Duodenal mucosa (tissue), 2 donors: ENCODE measurements around the gene RNF224.
A peak's percentile ranks its signal among the peaks of the same experiment; 100 is the strongest.
"Not testable (repeated sequence)": the region's sequence is repeated elsewhere in the genome, so short reads cannot be mapped to it uniquely, and the experiment has no call there.

Experiments
- H3K27ac ChIP-seq: one replicate; pipeline ENCODE4 v1.7.0; 2013; ENCODE audit warnings: low read depth, low read length
- H3K27me3 ChIP-seq, 2 donors: one replicate each; pipeline ENCODE4 v1.7.0; 2013; ENCODE audit warnings: low read length in 2 of 2, control low read depth in 1 of 2; ENCODE audit not compliant: insufficient read depth in 2 of 2, control insufficient read depth in 1 of 2
- H3K36me3 ChIP-seq, 2 donors: one replicate each; pipeline ENCODE4 v1.7.0; 2013; ENCODE audit warnings: low read length in 2 of 2, control low read depth in 1 of 2; ENCODE audit not compliant: insufficient read depth in 2 of 2, control insufficient read depth in 1 of 2
- H3K4me1 ChIP-seq, 2 donors: one replicate each; pipeline ENCODE4 v1.7.0; 2013; ENCODE audit warnings: low read length in 2 of 2, control low read depth in 1 of 2; ENCODE audit not compliant: insufficient read depth in 2 of 2, control insufficient read depth in 1 of 2
- H3K4me3 ChIP-seq, 2 donors: one replicate each; pipeline ENCODE4 v1.7.0; 2013; ENCODE audit warnings: low read length in 2 of 2, low read depth in 1 of 2
- H3K9ac ChIP-seq, 2 donors: one replicate each; pipeline ENCODE4 v1.7.0; 2013; ENCODE audit warnings: low read length in 2 of 2, low read depth in 1 of 2
- H3K9me3 ChIP-seq, 2 donors: one replicate each; pipeline ENCODE4 v1.7.0; 2013; ENCODE audit warnings: low read length in 2 of 2, control low read depth in 1 of 2; ENCODE audit not compliant: control insufficient read depth in 1 of 2

Gene RNF224

GRCh38 chr9:137255448-137256114 is 28.3 kb downstream of the RNF224 start:
- no peaks in the 10 kb centered on the region for H3K27me3 ChIP-seq

DNA sequence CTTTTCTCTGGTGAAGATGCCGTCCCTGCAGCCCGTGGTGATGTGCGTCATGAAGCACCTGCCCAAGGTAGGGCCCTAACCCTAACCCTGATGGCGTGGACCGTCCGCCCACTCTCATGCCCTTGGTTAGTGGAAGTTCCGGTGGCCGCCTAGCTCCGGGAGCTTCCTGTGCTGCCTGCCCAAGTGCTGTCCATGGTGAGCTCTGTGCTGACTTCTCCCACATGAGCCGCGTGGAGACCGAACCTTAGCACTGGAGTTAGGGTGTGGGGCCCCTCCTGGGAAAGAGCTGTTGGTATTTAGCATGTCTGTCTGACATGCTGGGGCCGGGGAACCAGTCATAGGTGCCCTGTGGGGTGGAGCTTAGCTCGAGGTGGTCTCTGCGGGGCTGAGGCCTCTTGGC is 29.1 kb downstream of the RNF224 start:
- H3K36me3 ChIP-seq = peaks cover 5 to 21% of the 10 kb centered on the region in 2 donors
- peak overlapping the region; percentile 65 to 85 for H3K9ac ChIP-seq
- peaks cover 21 to 33% of the 10 kb centered on the region in 2 donors for H3K4me1 ChIP-seq
- no peaks in the 10 kb centered on the region for H3K9me3 ChIP-seq
- no peak overlapping the region for H3K27ac ChIP-seq
- no peaks in the 10 kb centered on the region for H3K27me3 ChIP-seq
- peak overlapping the region; percentile 84 to 93 for H3K4me3 ChIP-seq

More at GRCh38 chr9:137255448-137256114, 28.3 kb downstream of the RNF224 start:
- Histone ChIP-seq H3K9ac (peak overlapping the region; percentile 65 to 85), H3K4me1 (peaks cover 21 to 33% of the 10 kb centered on the region in 2 donors), H3K9me3 (no peaks in the 10 kb centered on the region), H3K4me3 (peak overlapping the region; percentile 84 to 93), H3K27ac (peak overlapping the region; percentile 32), H3K36me3 (peaks cover 5 to 21% of the 10 kb centered on the region in 2 donors)

GRCh38 chr9:137256856-137257255 is 29.6 kb downstream of the RNF224 start:
- Histone ChIP-seq H3K9me3 (no peaks in the 10 kb centered on the region), H3K4me1 (peaks cover 21 to 33% of the 10 kb centered on the region in 2 donors), H3K9ac (no peak overlapping the region), H3K27ac (no peak overlapping the region), H3K27me3 (no peaks in the 10 kb centered on the region), H3K4me3 (peak overlapping the region; percentile 84 to 93), H3K36me3 (peaks cover 5 to 21% of the 10 kb centered on the region in 2 donors)

- H3K9me3 ChIP-seq, H3K9ac ChIP-seq, H3K4me1 ChIP-seq, H3K27me3 ChIP-seq, H3K27ac ChIP-seq, H3K4me3 ChIP-seq: not testable (repeated sequence)
- H3K36me3 ChIP-seq = peaks cover 14 to 46% of the 10 kb centered on the region in 2 donors
Observed at GRCh38 chr9:137262173-137262908, 35.0 kb downstream of the RNF224 start.

- H3K36me3 ChIP-seq = peaks cover 14 to 46% of the 10 kb centered on the region in 2 donors
- H3K9ac ChIP-seq = no peak overlapping the region
- H3K4me3 ChIP-seq = no peak overlapping the region
- H3K27ac ChIP-seq = no peak overlapping the region
- H3K27me3 ChIP-seq = no peaks in the 10 kb centered on the region
- H3K9me3 ChIP-seq = no peaks in the 10 kb centered on the region
- H3K4me1 ChIP-seq = peaks cover 2 to 3% of the 10 kb centered on the region in 2 donors
Observed at GRCh38 chr9:137262909-137263285, 35.6 kb downstream of the RNF224 start.

GRCh38 chr9:137263506-137263905 is 36.2 kb downstream of the RNF224 start:
- H3K27ac ChIP-seq = no peak overlapping the region
- peaks cover 4 to 6% of the 10 kb centered on the region in 2 donors for H3K4me1 ChIP-seq

GRCh38 chr9:137264067-137264466 is 36.8 kb downstream of the RNF224 start:
- H3K4me1 ChIP-seq = peaks cover 10 to 12% of the 10 kb centered on the region in 2 donors
- H3K27me3 ChIP-seq = no peaks in the 10 kb centered on the region
- H3K9me3 ChIP-seq = no peaks in the 10 kb centered on the region
- H3K4me3 ChIP-seq = no peak overlapping the region
- peaks cover 12 to 42% of the 10 kb centered on the region in 2 donors for H3K36me3 ChIP-seq
- no peak overlapping the region for H3K9ac ChIP-seq
- no peak overlapping the region for H3K27ac ChIP-seq

More at GRCh38 chr9:137263506-137263905, 36.2 kb downstream of the RNF224 start:
- H3K9ac ChIP-seq = no peak overlapping the region
- H3K9me3 ChIP-seq = no peaks in the 10 kb centered on the region
- H3K27me3 ChIP-seq = no peaks in the 10 kb centered on the region
- H3K36me3 ChIP-seq = peaks cover 14 to 41% of the 10 kb centered on the region in 2 donors
- no peak overlapping the region for H3K4me3 ChIP-seq

DNA sequence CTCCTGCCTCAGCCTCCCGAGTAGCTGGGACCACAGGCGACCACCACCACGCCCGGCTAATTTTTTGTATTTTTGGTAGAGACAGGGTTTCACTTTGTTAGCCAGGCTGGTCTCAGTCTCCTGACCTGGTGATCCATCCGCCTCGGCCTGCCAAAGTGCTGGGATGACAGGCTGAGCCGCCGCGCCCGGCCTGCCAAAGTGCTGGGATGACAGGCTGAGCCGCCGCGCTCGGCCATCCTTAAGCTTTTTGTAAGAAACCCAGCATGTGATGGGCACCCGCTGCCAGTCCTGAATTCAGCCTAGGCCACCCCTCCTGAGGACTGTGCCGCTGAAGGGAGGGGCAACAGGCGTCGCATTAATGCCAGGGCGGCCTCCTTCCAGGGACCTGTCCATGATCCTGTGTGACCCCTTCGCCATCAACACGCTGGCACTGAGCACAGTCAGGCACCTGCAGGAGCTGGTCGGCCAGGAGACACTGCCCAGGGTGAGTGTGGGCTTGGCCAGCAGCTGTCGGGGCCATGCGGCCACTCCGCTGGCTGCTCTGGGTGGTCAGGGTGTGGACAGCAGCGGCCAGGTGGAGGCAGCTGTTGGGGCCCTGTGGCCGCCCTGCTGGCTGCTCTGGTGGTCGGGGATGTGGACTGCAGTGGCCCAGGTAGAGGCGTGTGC is 38.3 kb downstream of the RNF224 start:
- peaks cover 18 to 21% of the 10 kb centered on the region in 2 donors for H3K4me1 ChIP-seq
- H3K27ac ChIP-seq = no peak overlapping the region
- H3K4me3 ChIP-seq = no peak overlapping the region
- no peaks in the 10 kb centered on the region for H3K9me3 ChIP-seq
- H3K36me3 ChIP-seq = peaks cover 12 to 40% of the 10 kb centered on the region in 2 donors
- H3K9ac ChIP-seq = no peak overlapping the region
- H3K27me3 ChIP-seq = no peaks in the 10 kb centered on the region

GRCh38 chr9:137266162-137266527 is 38.8 kb downstream of the RNF224 start:
- no peaks in the 10 kb centered on the region for H3K9me3 ChIP-seq
- H3K4me3 ChIP-seq = no peak overlapping the region
- peaks cover 18 to 21% of the 10 kb centered on the region in 2 donors for H3K4me1 ChIP-seq
- no peak overlapping the region for H3K27ac ChIP-seq
- no peak overlapping the region for H3K9ac ChIP-seq
- H3K36me3 ChIP-seq = peaks cover 12 to 45% of the 10 kb centered on the region in 2 donors
- no peaks in the 10 kb centered on the region for H3K27me3 ChIP-seq
